Astrocyte (in vitro differentiated cells and primary cell): Measurements from ENCODE around the gene SRPK3.

Source experiments
- CTCF ChIP-seq: IDR thresholded peaks from 2 replicates; pipeline ENCODE4 v1.5.1; 2011; ENCODE audit warnings: low read depth, mild to moderate bottlenecking, inconsistent platforms, low read length, moderate library complexity; ENCODE audit not compliant: insufficient read depth
- EZH2 ChIP-seq: IDR thresholded peaks from 2 replicates; pipeline ENCODE4 v1.6.1; 2012; ENCODE audit warnings: mild to moderate bottlenecking, low read length, inconsistent platforms; ENCODE audit not compliant: insufficient read depth

- TF ChIP-seq CTCF (no peak), EZH2 (no peak)
Measured at GRCh38 chrX:153806999-153807575, 26.2 kb downstream of the SRPK3 start.
